Fibroblast of pulmonary artery (primary cell): ENCODE data around the gene GPR158.

ENCODE experiments used
- DNase-seq: peaks from one replicate; pipeline ENCODE4 v3.0.0-alpha.2; 2010; ENCODE audit warnings: low read depth
- H3K4me3 ChIP-seq: replicated peaks from 2 replicates; pipeline ENCODE4 v1.5.1; 2011; ENCODE audit warnings: low read depth, mild to moderate bottlenecking, control low read depth, low read length, moderate library complexity
- CTCF ChIP-seq: IDR thresholded peaks from 2 replicates; pipeline ENCODE4 v1.5.1; 2011; ENCODE audit warnings: mild to moderate bottlenecking, control low read depth, low read length, inconsistent platforms; ENCODE audit errors: missing control alignments

The GPR158 gene

GRCh38 chr10:25457552-25457951 is 282.8 kb downstream of the GPR158 start:
- peak; percentile 60 for DNase-seq
- H3K4me3 ChIP-seq, result no peak overlapping the region
- TF ChIP-seq CTCF, result no peak

- no peak for DNase-seq
- no peak overlapping the region for H3K4me3 ChIP-seq
- no peak for TF ChIP-seq CTCF
These were observed 291.0 kb downstream of the GPR158 start for GRCh38 chr10:25465582-25466372.

GRCh38 chr10:25467881-25468280 is 293.1 kb downstream of the GPR158 start:
- no peak for DNase-seq
- TF ChIP-seq CTCF, result no peak
- H3K4me3 ChIP-seq, result no peak overlapping the region

GRCh38 chr10:25481467-25481866 is 306.7 kb downstream of the GPR158 start:
- no peak for TF ChIP-seq CTCF
- no peak for DNase-seq
- no peak overlapping the region for H3K4me3 ChIP-seq

- no peak for TF ChIP-seq CTCF
- no peak overlapping the region for H3K4me3 ChIP-seq
- no peak for DNase-seq
These were observed 309.2 kb downstream of the GPR158 start for GRCh38 chr10:25483999-25484398.

GRCh38 chr10:25487266-25487665 is 312.5 kb downstream of the GPR158 start:
- DNase-seq, result no peak
- no peak for TF ChIP-seq CTCF
- H3K4me3 ChIP-seq, result no peak overlapping the region

- DNase-seq, result no peak
These were observed 317.2 kb downstream of the GPR158 start for GRCh38 chr10:25492040-25492439.

More at GRCh38 chr10:25492040-25492439, 317.2 kb downstream of the GPR158 start:
- no peak overlapping the region for H3K4me3 ChIP-seq
- TF ChIP-seq CTCF, result no peak
